GM18508 (cell line): ENCODE measurements around the gene CACNA1E.

ENCODE experiments used
- ATAC-seq: cut with Tn5 transposase; IDR thresholded peaks from one replicate; pipeline ENCODE4 v1.9.1; 2021; ENCODE audit warnings: moderate number of reproducible peaks; ENCODE audit not compliant: insufficient read depth, unreplicated experiment

Gene CACNA1E

DNA sequence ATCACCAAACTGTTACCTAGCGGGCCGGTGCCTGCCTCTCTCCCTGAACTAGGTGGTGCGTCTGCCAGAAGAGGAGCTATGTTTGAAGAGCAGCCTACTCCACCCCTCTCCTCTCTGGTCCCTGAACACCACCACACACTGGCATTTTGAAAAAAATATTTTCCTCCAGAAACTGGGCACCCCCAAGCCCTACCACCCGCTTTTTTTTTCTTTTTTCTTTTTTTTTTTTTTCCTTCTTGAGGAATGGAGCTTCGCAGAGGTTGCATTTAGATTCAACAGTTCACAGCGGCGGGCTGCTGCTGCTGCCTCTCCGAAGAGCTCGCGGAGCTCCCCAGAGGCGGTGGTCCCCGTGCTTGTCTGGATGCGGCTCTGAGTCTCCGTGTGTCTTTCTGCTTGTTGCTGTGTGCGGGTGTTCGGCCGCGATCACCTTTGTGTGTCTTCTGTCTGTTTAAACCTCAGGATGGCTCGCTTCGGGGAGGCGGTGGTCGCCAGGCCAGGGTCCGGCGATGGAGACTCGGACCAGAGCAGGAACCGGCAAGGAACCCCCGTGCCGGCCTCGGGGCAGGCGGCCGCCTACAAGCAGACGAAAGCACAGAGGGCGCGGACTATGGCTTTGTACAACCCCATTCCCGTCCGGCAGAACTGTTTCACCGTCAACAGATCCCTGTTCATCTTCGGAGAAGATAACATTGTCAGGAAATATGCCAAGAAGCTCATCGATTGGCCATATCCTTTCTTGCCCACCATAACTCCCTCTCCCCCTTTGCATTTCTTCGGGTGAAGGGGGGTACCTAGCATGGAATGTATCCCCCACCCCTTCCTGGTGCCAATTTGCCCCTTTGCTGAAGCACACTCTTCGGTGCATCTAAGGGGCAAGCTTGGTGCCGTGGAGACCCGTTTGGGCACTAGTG, at the start of gene CACNA1E:
CACNA1E (plus strand) TSS at position 233 of the 911 bp plus-strand sequence; CDS start at position 461, 228 bp downstream.
- no peak for ATAC-seq

- ATAC-seq: no peak
Measured at GRCh38 chr1:181433931-181434330, 49.4 kb upstream of the CACNA1E start.

DNA sequence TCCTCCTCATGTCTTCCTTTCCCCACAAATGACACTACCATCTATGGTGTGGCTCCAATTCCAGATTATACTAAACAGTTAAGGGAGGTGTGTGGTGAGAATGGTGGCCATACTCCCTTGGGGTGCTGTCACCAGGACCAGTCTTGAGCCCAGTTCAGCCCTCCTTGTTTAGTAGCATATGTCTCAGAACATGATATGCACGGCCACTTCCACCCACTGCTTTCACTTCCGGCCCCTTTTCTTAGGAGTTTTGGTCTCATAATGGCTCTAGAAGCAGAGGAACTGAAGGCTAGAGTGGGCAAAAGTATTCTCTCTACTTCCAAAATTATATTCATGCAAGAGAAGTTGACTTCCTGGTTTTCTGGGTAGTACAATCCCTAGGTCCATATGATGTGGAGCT, 45.3 kb upstream of the CACNA1E start:
- no peak for ATAC-seq

- ATAC-seq: no peak
Measured at GRCh38 chr1:181440510-181440909, 42.8 kb upstream of the CACNA1E start.

DNA sequence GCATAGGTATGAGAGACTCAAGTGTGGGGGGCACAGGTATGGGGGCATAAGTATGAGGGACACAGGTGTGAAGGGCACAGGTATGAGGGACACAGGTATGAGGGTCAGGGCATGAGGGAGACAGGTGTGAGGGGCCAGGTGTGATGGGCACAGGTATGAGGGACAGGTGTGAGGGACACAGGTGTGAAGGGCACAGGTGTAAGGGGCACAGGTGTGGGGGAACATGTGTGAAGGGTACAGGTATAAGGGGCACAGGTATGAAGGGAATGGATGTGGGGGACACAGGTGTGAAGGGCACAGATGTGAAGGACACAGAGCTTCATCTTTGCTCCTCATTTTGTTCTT, 41.2 kb upstream of the CACNA1E start:
- no peak for ATAC-seq

DNA sequence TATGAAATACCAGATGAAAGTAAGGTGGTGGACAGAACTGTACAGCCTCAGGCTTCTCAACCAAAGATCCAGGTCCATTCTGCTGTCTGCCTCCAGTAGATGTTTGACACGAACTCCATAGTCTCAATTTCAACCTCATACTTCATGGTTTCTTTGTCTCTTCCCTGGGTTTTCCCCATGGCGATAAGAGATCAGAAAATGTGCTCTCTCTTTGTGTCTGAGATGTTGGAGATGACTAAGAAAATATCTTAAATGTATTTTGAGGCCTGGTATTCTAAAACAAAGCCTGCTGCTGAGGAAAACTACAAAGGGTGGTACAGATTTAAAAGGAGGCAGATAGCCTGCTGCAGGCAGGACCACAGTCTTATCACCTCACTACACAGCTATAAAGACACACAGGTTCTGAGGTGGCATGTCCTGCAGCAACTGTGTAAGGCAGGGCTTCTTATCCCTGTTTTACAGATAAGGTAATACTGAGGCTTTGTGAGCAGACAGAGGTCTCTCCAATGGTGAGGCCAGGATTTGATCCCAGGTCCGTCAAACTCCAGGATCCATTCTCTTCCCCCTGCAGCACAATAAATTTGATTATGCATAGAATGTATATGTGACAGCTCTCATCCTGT, 40.0 kb upstream of the CACNA1E start:
- no peak for ATAC-seq

- ATAC-seq: no peak
Measured at GRCh38 chr1:181445436-181445835, 37.9 kb upstream of the CACNA1E start.

DNA sequence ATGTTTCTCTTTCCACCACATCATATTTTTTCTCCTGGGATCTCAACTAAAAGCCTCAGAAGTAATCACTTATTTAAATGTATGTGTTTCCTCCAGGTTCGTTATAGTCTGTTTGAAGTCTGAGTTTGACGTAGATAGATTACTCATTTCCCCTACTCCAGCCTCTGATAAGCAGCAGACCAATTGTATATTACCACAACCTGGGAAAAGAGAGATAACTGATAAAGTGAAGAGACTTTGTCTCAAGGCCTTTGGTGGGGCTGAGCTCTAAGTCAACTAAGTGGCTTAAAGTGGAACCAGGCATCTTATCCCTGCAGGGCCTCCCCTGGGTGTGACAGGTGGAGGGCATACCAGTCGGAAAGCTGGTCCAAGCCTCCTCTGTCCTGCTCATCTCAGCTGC, 34.9 kb upstream of the CACNA1E start:
- ATAC-seq: no peak

DNA sequence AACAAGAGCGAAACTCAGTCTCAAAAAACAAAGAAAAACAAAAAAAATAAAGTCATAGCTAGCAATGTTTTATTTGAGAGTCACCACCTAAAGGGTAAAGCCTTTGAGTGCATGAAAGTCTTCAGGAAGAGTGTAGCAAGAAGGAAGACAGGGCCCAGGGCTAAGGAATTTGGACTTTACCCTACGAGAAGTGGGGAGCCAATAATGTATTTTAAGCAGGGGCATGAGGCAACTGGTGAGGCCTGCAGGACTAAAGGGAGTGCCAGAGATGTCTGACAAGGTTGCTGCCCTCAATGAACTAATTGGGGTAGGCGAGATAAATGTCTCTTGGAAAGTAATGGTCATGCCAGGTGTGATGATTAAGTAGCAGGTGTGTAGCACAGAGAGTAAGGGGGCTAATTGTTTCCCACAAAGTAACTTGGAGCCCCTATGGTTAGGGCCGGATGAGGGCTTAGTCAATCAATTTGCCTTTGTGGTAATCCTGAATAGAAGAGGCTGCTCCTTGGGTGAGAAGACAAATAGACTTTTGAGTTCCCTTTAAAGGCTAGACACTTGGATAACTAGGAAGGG, 31.6 kb upstream of the CACNA1E start:
- no peak for ATAC-seq

GRCh38 chr1:181452746-181453145, 30.6 kb upstream of the CACNA1E start:
- ATAC-seq: no peak

- ATAC-seq: no peak
Measured at GRCh38 chr1:181453541-181454201, 29.6 kb upstream of the CACNA1E start.

- ATAC-seq: no peak
Measured at GRCh38 chr1:181456551-181456950, 26.8 kb upstream of the CACNA1E start.

DNA sequence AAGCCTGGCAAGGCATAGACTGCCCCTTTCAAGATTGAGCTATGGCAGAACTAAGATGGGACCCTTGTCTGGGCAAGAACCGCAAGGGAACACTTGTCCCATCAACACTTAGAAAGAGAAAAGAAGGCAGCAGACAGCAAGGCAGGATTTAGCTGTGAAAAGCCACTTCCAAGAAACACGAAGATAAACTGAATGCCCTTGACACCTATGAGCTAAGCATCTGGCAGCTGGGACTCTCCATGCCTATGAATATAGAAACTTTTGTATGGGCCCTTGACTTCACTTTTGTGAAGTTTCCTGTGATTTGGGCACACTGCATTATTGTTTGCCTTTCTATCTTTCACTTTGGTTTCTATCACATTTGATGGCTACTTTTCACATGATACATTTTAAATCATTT, 24.9 kb upstream of the CACNA1E start:
- no peak for ATAC-seq

GRCh38 chr1:181459067-181459466, 24.2 kb upstream of the CACNA1E start:
- ATAC-seq: no peak

DNA sequence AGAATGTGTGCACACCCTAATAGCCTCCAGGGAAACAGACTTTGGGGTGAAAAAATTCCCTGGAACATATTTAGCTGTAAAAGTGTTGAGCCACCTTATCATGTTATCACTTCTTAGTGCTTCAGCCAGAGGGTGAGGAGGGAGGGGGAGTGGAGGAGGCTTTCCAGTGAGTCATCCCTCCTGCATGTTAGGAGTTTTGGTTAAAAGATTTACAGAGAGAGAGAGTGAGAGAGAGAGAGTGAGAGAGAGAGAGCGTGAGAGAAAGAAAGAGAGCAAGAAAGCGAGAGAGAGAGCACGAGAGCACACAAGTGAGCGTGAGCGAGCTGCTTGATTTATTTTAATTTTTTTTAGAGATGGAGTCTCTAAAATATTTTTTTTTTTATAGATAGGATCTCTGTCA, 13.5 kb upstream of the CACNA1E start:
- ATAC-seq: no peak

- ATAC-seq: no peak
Measured at GRCh38 chr1:181475580-181475979, 7.7 kb upstream of the CACNA1E start.

DNA sequence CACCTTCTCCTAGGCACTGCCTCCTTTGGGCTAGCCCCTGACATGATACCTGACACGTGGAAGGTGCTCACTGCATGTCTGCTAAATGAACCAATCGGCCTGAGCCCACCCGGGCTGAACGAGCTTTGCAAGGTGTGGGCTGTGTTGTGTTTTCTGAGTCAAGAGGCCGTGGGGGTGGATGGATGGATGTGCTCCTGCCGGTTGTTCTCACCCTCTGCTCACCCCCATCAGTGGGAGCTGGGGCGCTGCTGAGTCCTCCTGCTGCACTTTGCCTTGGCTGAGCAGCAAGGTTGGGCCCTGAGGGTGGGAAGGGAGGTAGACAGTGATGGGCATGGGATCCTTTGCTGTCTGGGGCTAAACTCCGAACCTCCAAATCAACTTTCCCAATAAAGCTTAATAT, 6.7 kb upstream of the CACNA1E start:
- no peak for ATAC-seq

DNA sequence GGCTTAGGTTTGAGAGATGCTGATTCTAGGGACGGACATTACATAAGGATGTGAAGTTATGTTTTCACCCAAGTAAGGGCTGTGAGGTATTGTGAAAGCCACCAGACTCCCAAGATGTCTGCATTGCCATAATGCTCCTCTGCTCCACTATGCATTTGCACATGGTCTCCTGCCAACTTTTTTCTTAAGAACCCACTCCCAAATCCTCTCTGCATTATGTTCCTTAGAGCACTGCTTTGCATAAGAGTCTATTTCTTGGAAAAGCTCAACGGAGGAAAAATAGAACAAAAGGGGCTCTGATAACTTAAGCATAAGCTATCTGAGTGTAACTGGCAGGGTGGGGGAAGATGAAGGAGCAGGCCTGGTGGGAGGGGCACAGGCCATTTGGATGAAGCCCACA, 5.0 kb upstream of the CACNA1E start:
- no peak for ATAC-seq

GRCh38 chr1:181479137-181479745, 4.1 kb upstream of the CACNA1E start:
- no peak for ATAC-seq

- no peak for ATAC-seq
Measured at GRCh38 chr1:181482001-181482430, 1.3 kb upstream of the CACNA1E start.
